Astrocyte (in vitro differentiated cells and primary cell): ENCODE measurements around the gene SMIM43.

Experiments used
- EZH2 ChIP-seq: IDR thresholded peaks from 2 replicates; pipeline ENCODE4 v1.6.1; 2012; ENCODE audit warnings: mild to moderate bottlenecking, low read length, inconsistent platforms; ENCODE audit not compliant: insufficient read depth
- TF ChIP-seq, protein P1 (sequence below): IDR thresholded peaks from 2 replicates; pipeline ENCODE4 v1.5.1; 2011; ENCODE audit warnings: low read depth, mild to moderate bottlenecking, inconsistent platforms, low read length, moderate library complexity; ENCODE audit not compliant: insufficient read depth

DNA sequence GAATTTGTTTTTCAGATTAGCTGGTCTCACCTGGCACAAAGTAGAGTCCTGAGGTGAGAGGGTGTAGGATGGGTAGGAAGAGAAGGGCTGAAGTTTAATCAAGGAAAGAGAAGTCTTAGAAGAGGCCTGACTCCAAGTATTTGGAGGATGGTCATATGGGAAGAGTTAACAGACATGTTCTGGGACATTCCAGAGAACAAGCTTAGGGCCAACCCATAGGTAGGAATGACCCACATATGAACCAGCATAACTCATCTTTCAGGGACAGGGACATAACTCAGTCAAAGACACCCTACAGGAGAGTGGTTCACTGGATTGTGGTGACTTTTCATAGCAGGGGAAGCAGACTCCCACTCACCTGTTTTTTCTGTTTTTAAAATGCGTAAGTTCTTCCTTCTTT is 40.3 kb downstream of the SMIM43 start:
- TF ChIP-seq, protein P1, sequence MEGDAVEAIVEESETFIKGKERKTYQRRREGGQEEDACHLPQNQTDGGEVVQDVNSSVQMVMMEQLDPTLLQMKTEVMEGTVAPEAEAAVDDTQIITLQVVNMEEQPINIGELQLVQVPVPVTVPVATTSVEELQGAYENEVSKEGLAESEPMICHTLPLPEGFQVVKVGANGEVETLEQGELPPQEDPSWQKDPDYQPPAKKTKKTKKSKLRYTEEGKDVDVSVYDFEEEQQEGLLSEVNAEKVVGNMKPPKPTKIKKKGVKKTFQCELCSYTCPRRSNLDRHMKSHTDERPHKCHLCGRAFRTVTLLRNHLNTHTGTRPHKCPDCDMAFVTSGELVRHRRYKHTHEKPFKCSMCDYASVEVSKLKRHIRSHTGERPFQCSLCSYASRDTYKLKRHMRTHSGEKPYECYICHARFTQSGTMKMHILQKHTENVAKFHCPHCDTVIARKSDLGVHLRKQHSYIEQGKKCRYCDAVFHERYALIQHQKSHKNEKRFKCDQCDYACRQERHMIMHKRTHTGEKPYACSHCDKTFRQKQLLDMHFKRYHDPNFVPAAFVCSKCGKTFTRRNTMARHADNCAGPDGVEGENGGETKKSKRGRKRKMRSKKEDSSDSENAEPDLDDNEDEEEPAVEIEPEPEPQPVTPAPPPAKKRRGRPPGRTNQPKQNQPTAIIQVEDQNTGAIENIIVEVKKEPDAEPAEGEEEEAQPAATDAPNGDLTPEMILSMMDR, result no peak
- TF ChIP-seq EZH2, result no peak
